IPS DF 19.7 (cell line): Measurements from ENCODE around the gene CUEDC1.

Source experiments
- DNase-seq: peaks from one replicate; pipeline ENCODE4 v3.0.0-alpha.2; 2013; ENCODE audit warnings: low read depth, low spot score

CUEDC1 gene

DNA sequence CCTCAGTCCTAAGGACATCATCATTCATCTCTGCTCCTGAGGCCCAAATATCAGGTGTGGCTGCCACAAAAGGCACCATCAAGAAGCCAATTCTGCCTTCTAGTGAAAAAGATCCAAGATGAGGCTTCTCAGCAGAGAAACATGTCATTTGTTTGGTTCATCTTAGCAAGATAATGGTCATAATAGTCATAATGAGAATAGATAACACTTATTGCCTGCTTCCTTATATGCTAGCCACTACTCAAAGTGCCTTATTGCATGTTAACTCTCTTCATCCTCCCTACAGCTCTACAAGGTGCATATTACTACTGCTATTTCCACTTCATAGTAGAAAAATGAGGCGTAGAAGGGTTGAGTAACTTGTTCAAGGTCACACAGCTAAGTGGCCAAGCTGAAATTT, 60.4 kb downstream of the CUEDC1 start:
- no peak for DNase-seq

DNA sequence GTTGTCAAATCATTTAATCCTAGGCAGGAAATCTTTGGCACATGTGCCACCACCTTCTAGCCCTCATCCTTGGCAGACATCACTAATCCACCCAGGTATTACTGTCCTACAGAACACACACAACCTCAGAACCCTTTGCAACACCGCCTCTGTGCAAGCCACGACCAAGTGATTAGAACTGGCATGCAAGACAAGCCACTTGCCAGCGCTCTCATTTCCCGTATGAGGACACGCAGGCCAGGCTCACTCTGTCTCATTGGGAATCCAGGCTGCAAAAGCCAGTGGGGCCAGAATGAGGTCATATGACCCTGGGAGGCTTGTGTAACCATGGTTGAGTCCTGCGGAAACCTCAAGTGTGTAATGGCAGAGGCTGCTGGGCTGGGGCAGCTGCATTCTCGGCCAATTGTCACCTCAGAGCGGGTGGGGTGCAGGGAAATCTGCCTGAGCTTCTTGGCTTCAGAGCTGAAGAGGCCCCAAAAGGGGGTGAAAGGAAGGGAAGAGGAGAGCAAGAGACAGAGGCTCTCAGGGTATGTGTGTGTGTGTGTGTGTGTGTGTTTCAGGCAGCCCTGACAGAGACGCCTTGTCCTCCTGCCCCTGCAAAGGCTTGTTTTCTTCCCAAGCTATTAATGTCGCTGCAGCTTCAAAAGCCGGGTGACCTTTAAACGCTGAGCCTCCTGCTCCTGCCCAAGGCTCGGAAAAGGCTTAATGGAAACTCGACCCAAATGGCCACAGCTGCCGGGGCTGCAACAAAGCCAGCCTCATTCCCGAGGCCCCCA, 62.2 kb downstream of the CUEDC1 start:
- DNase-seq = no peak

- DNase-seq = no peak
These were observed 62.9 kb downstream of the CUEDC1 start for GRCh38 chr17:57892146-57892819.

DNA sequence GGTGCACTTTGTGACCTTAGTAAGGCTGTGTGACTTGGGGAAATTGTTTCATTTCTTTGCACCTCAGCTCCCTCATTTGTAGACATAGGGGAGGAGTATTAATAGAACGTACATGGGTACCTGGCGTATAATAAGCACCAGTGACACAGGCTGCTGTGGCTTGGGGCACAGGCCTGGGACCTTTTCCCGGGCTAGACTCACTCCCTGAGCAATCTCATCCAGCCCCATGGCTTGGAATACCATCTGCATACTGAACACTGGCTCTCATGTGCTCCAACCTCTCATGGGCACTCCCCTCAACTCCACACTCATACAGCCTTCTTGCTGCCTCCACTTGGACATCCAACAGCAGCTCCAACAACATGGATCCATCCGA, 64.4 kb downstream of the CUEDC1 start:
- no peak for DNase-seq

GRCh38 chr17:57889892-57890856, 65.0 kb downstream of the CUEDC1 start:
- DNase-seq = no peak

DNA sequence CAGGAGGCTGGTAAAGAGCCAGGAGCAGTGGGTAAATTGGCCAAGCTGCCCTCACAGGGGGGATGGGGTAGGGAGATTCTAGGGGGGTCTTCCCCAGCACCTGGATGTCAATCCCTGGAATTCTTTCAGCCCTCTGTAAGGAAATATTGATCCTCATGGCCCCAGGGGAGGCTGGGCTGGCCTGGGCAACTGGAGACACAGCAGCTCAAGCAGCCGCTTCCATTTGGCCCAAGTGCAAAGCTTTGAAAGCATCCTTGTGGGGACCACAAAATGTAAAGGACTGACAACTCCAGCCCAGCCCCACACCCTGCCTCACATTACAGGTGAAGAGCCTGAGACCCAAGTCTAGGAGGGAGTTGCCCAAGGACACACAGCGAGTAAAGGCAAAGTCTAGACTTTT, 66.0 kb downstream of the CUEDC1 start:
- DNase-seq = no peak

DNA sequence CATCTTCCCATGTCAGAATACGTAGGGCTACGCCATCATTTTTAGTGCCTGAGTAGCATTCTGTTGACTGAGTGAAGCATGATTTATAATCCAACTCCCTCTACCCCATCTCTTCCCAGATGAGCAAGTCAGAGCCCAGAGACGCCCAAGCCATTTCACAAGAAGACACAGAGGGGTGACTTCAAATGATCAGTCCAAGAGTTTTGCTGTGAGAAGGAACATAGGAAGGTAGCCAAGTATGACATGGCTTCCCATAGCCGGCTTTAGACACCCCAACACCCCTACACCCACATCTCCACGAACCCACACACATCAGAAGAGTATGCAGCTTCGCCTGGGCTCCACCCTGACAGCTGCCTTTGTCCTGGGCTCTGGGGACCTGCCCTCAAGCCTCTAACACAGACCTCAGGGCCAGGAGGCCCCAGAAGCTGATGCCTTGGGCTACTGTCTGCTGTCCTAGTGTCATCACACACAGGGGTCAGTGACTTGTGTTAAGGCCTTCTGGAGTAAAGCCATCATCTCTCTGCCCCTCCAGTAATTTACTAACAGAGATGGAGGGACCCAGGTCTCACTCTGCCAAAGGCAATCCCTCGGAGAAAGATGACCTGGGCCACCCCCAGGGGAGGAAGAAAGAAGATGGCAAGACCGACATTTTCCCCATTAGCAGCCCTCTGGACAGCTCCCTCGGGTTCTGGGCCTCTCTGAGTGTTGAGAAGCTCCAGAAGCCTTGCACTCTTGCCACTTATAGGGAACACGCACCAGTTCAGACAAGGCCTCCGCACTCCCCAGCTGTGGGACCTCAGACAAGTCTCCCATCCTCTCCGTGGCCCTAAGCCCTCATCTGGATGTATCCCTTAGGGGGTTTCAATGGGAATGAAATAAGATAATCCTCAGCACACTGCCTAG, 66.6 kb downstream of the CUEDC1 start:
- DNase-seq = no peak

- no peak for DNase-seq
These were observed 68.1 kb downstream of the CUEDC1 start for GRCh38 chr17:57887161-57887560.

DNA sequence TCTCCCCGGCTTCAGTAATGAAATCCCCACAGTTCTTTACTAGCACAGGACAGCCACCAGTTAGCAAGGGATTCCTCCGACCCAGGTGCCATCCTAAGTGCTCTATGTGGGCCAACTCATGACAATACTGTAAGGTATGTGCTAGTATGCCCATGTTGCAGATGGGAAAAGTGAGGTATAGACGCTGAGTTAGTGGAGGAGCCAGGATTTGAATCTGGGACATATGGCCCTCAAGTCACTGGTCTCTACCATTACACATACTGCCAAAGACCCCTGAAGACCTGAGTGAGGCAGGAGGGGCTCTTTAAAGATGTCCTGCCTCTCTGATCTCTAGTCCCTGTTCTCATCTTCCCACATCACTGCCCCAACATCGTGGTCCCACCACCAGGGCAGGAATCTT, 69.2 kb downstream of the CUEDC1 start:
- DNase-seq = no peak

GRCh38 chr17:57885148-57885915, 69.9 kb downstream of the CUEDC1 start:
- DNase-seq = no peak

- no peak for DNase-seq
These were observed 73.3 kb downstream of the CUEDC1 start for GRCh38 chr17:57881783-57882351.

GRCh38 chr17:57881143-57881542, 74.1 kb downstream of the CUEDC1 start:
- no peak for DNase-seq

GRCh38 chr17:57880086-57880456, 75.1 kb downstream of the CUEDC1 start:
- DNase-seq = no peak

GRCh38 chr17:57879437-57880085, 75.7 kb downstream of the CUEDC1 start:
- no peak for DNase-seq

DNA sequence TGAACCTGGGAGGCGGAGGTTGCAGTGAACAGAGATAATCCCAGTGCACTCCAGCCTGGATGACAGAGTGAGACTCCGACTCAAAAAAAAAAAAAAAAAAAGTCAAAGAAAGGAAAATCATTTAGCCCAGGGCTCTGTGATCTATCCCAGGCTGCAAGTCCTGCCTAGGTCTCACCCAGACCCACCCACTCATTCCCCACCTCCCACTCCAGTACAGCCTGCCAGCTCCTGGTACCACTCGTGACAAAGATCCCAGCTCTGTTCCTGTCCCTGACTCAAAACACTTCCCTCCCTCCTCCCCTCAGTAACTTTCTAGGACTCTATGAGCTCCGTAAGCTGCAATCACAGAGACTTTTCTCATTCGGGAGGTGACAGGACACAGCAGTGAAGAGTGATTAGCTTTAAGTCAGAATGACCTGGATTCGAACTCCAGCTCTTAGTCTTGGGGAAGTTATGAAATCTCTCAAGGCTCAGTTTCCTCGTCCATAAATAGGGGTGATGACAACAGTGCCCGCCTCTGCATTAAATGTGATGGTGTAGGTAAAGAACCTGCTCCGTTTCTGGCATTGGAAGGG, 77.3 kb downstream of the CUEDC1 start:
- DNase-seq = no peak

DNA sequence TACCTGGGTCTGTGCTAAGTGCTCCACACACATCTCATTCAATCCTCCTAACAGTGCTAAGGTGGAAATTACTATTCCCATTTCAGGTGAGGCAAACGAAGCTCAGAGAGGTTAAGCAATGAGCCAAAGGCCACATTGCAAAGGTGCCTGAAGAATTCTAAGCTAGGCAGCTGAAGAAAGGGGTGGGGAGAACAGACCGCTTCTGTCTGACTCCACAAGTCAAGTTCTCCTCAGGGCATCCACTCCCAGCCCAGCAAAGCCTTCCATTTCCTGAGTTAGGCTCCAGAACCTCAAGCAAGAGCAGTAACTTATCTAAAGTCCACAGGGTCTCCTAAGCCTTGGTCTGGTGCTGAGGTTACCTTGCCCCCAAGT, 78.4 kb downstream of the CUEDC1 start:
- DNase-seq = no peak

- no peak for DNase-seq
These were observed 79.0 kb downstream of the CUEDC1 start for GRCh38 chr17:57876023-57876865.

DNA sequence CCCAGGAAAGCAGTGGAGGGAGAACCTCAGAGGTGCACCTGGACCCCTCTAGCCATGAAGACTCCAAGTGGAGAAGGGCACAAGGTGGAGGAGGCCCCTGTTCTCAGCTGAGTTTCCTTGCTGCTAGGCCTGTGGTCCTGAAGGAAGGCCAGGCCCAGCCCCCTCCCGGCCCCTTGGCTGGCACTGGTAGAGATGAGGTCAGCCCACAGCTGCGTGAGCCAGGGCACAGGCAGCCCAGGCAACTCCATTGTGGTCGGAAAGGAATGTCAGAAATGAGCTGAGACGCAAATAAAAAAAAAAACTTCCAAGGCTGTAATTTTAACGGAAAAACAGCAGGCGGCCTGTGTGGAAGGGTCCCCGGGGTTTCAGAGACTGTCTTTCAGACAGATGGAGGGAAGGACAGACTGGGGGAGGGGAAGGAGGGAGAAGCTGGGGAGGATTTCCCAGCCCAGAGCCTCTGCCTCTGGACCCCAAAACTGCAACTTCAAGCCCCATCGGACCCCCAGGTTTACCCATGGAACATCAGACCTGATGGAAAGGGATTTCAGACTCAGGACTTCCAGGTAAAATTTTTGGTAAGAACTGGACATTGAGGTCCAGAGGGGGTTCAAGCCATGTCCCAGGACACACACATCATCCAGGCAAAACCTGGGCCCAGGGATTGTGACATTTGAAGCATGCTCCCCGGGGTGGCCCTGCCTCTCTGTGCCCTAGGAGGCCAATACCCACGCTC, 79.8 kb downstream of the CUEDC1 start:
- no peak for DNase-seq
